Measurements from ENCODE around the gene CCDC142.

Gene CCDC142

DNA sequence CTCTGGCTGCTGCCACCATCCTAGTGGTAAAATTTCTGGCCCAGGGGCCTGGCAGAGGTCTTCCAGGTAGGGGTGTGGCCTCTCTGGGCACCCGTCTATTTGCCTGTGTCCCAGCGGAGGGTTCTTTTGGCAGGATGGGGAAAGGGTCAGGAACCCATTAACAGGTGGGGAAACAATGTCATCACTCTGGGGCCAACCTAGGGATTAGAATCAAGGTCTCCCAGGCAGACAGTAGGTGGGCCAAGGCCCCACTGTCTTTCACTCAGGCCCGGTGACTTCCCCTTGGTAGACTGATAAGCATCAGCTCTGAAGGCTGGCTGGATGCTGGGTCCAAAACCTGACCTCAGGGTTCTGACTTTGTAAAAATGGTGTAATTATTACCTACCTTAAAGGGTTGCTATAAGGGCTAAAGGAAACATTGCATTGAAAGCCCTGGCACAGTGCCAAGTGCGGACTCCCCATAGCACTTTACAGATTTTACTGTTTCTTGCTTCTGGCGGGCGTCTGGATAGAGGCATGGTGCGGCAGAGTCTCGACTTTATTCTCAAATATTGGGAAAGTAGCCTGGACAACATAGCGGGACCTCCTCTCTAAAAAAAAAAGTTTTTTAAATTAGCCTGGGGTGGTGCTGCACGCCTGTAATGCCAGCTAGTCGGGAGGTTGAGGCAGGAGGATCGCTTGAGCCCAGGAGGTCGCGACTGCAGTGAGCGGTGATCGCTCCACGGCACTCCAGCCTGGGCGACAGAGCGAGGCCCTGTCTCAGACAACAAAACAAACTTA, 14.4 kb upstream of the CCDC142 start:
- H3K27me3 ChIP-seq = no peaks in the 10 kb centered on the region

DNA sequence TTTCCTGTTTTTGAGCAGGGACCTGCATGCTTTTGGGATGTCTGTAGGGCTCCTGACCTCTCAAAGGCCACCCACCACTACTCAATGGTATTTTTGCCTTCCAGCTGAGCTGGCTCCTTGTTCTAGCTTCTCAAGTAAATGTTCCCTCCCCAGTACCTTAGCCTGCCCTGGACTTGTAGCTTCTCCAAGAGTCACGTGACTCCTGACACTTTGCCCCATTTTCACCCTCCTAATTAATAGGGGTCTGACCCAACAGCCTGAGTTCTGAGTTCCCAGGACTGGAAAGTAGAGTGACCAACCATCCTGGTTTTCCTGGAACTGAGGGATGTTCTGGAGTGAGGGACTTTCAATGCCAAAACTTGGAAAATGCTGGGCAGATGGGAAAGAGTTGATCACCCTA, 12.6 kb upstream of the CCDC142 start:
- H3K9me3 ChIP-seq = no peaks in the 10 kb centered on the region
- no peak for DNase-seq
- H3K4me1 ChIP-seq = no peaks in the 10 kb centered on the region; the same call in 1 of the 2 replicates
- H3K27me3 ChIP-seq = no peaks in the 10 kb centered on the region
- TF ChIP-seq, protein P1, sequence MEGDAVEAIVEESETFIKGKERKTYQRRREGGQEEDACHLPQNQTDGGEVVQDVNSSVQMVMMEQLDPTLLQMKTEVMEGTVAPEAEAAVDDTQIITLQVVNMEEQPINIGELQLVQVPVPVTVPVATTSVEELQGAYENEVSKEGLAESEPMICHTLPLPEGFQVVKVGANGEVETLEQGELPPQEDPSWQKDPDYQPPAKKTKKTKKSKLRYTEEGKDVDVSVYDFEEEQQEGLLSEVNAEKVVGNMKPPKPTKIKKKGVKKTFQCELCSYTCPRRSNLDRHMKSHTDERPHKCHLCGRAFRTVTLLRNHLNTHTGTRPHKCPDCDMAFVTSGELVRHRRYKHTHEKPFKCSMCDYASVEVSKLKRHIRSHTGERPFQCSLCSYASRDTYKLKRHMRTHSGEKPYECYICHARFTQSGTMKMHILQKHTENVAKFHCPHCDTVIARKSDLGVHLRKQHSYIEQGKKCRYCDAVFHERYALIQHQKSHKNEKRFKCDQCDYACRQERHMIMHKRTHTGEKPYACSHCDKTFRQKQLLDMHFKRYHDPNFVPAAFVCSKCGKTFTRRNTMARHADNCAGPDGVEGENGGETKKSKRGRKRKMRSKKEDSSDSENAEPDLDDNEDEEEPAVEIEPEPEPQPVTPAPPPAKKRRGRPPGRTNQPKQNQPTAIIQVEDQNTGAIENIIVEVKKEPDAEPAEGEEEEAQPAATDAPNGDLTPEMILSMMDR (IDR thresholded peaks at IDR 0.05; ENCODE audit: low read depth, low read length) = no peak
- no peaks in the 10 kb centered on the region for H3K36me3 ChIP-seq
- no peak overlapping the region for H3K4me3 ChIP-seq (ENCODE audit: low read depth, low read length)

More for the DNA sequence above, 14.4 kb upstream of the CCDC142 start:
- no peak for DNase-seq
- TF ChIP-seq, protein P1 (IDR thresholded peaks at IDR 0.05; ENCODE audit: low read depth, low read length) = no peak
- Histone ChIP-seq H3K4me1 (peaks cover 5% of the 10 kb centered on the region; the same call in 1 of the 2 replicates), H3K36me3 (no peaks in the 10 kb centered on the region), H3K9me3 (no peaks in the 10 kb centered on the region), H3K4me3 (ENCODE audit: low read depth, low read length) (no peak overlapping the region)

GRCh38 chr2:74493546-74493945, 10.7 kb upstream of the CCDC142 start:
- Histone ChIP-seq H3K9me3 (no peaks in the 10 kb centered on the region), H3K36me3 (no peaks in the 10 kb centered on the region), H3K4me1 (no peaks in the 10 kb centered on the region), H3K27me3 (no peaks in the 10 kb centered on the region), H3K4me3 (ENCODE audit: low read depth, low read length) (no peak overlapping the region)
- no peak for DNase-seq
- TF ChIP-seq, protein P1 (IDR thresholded peaks at IDR 0.05; ENCODE audit: low read depth, low read length) = no peak

DNA sequence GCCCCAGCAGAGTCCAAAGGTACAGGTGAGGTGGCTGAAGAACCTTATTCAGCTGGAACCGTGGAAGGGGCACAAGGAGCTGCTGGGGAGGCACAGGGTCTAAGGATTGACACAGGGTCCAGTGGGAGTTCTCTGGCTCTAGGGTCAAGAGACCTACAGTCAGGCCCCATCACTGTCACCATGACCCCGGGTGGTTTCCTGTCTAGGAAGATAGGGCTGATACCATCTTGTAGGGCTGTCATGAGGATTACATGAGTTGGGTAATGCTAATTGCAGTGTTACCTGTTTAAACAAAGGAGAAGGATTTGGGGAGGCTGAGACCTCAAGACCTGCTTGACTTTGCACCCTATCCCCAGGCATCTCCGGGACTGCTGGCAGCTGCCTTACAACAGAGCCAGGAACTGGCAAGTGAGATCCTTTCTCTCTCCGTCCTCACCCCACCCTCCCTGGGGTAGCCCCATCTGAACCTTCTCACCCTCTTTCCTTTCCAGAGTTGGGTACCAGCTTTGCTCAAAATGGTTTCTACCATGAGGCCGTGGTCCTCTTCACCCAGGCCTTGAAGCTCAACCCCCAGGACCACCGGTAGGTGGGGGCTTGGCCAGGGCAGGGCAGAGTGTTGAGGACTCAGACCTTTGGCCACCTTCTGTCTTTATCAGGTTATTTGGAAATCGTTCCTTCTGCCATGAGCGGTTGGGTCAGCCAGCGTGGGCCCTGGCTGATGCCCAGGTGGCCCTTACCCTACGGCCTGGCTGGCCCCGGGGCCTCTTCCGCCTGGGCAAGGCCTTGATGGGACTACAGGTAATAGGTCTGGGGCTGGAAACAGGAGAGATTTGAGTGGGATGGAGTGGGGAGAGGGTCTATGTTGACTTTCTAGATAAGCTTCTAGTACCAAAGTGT, 9.1 kb upstream of the CCDC142 start:
- Histone ChIP-seq H3K9me3 (no peaks in the 10 kb centered on the region), H3K4me3 (ENCODE audit: low read depth, low read length) (no peak overlapping the region), H3K4me1 (no peaks in the 10 kb centered on the region), H3K36me3 (no peaks in the 10 kb centered on the region), H3K27me3 (no peaks in the 10 kb centered on the region)
- DNase-seq = no peak
- TF ChIP-seq, protein P1 (IDR thresholded peaks at IDR 0.05; ENCODE audit: low read depth, low read length) = no peak

DNA sequence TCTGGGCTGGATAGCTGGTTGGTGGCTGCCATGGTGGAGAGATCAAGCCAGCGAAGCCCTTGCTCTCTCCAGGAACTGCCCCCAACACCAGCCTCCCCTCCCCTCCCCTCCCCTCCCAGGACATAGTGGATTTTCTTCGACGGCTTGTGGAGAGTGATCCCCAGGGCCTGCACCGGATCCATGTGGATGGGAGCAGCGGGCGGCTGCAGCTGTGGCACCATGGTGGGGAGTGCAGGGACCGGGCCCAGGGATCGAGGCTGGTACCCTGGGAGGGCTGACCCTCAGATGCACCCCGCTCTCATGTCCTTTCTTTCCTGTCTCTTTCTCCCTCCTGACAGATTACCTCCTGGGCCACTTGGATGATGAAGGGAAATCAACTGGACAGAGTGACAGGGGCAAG, 7.1 kb upstream of the CCDC142 start:
- Histone ChIP-seq H3K4me3 (ENCODE audit: low read depth, low read length) (no peak overlapping the region), H3K4me1 (no peaks in the 10 kb centered on the region), H3K9me3 (no peaks in the 10 kb centered on the region), H3K36me3 (no peaks in the 10 kb centered on the region), H3K27me3 (no peaks in the 10 kb centered on the region)
- TF ChIP-seq, protein P1 (IDR thresholded peaks at IDR 0.05; ENCODE audit: low read depth, low read length) = no peak
- DNase-seq = no peak

Measured in BE2C (cell line).